Right lobe of liver (tissue), 4 donors: Measurements from ENCODE around the gene HAUS7.

Experiments
- POLR2A ChIP-seq: fragments of 450-650 bp; IDR thresholded peaks from one replicate; pipeline ENCODE4 v1.6.1; 2017; ENCODE audit warnings: antibody characterized with exemption, mild to moderate bottlenecking
- TF ChIP-seq, protein P1 (sequence below), 4 donors: fragments of 200-600 bp in 3 of 4; fragments of 450-650 bp in 1 of 4; IDR thresholded peaks; one replicate each; pipeline versions ENCODE4 v1.5.1 to v1.8.0; 2016 to 2022; ENCODE audit warnings: antibody characterized with exemption in 4 of 4, mild to moderate bottlenecking in 2 of 4
- donor health status: DM: no; HTN: no; CAD: no.
- donor health status: DM: no; HTN: no; CAD: no.
- donor health status: DM: no; HTN: yes; CAD: no.

GRCh38 chrX:153486171-153486570 lies 15.8 kb upstream of the HAUS7 start:
- TF ChIP-seq POLR2A = no peak
- TF ChIP-seq, protein P1, sequence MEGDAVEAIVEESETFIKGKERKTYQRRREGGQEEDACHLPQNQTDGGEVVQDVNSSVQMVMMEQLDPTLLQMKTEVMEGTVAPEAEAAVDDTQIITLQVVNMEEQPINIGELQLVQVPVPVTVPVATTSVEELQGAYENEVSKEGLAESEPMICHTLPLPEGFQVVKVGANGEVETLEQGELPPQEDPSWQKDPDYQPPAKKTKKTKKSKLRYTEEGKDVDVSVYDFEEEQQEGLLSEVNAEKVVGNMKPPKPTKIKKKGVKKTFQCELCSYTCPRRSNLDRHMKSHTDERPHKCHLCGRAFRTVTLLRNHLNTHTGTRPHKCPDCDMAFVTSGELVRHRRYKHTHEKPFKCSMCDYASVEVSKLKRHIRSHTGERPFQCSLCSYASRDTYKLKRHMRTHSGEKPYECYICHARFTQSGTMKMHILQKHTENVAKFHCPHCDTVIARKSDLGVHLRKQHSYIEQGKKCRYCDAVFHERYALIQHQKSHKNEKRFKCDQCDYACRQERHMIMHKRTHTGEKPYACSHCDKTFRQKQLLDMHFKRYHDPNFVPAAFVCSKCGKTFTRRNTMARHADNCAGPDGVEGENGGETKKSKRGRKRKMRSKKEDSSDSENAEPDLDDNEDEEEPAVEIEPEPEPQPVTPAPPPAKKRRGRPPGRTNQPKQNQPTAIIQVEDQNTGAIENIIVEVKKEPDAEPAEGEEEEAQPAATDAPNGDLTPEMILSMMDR (IDR thresholded peaks at IDR 0.05) = no peak
